HepG2 (cell line): ENCODE measurements around the gene EZH1. TPM values are rescaled to one million over a fixed set of nuclear protein-coding genes. Genes with fewer than 3 reads are reported as not detected.

Source experiments
- ATAC-seq: fragments of 200-7000 bp; cut with Tn5 transposase; 3 replicates; pipeline ENCODE4 v1.9.1; 2020; ENCODE audit warnings: mild to moderate bottlenecking, moderate library complexity
- BruUV-seq: library from RNA; stranded (reverse); fragments of 400-500 nt; replicated peaks from 2 replicates; lab custom pipeline; 2021; lab: Mats Ljungman, UMichigan
- CTCF ChIA-PET: fragments of 300-600 bp; formaldehyde crosslinking; extraction: SDS; loops from one replicate; lab custom pipeline; 2021; ENCODE audit warnings: low total read pairs, inconsistent platforms, low intra/inter-chr PET ratio; lab: Yijun Ruan, JAX
- POLR2A ChIA-PET: fragments of 350-600 bp; sonication (Branson Sonifier 250); formaldehyde crosslinking; loops from one replicate; lab custom pipeline; 2020; ENCODE audit warnings: antibody characterized with exemption, inconsistent platforms; lab: Yijun Ruan, JAX
- DNase-seq: peaks from one replicate; pipeline ENCODE4 v3.0.0-alpha.2; 2015; ENCODE audit warnings: low spot score
- FAIRE-seq: peaks from 3 replicates; lab custom pipeline; 2011; peaks lifted over from hg19 to GRCh38; lab: Jason Lieb, UNC
- H2AFZ ChIP-seq: one replicate; pipeline ENCODE4 v1.6.1; 2011; ENCODE audit warnings: low read length, inconsistent platforms
- H3K27ac ChIP-seq: fragments of 300-600 bp; 3 replicates; pipeline ENCODE4 v1.8.0; 2011; ENCODE audit warnings: mixed run types, mild to moderate bottlenecking, mixed read lengths, low read length, inconsistent platforms; ENCODE audit not compliant: insufficient read depth; ENCODE audit errors: extremely low read length
- H3K27me3 ChIP-seq, 2 experiments: fragments of 200-600 bp in 1 of 2; 2 replicates in 1 of 2; 3 replicates in 1 of 2; pipeline versions ENCODE4 v1.6.0 to v1.8.0; 2011; ENCODE audit warnings: low read length in 2 of 2, mild to moderate bottlenecking in 2 of 2, moderate library complexity in 2 of 2, inconsistent platforms in 1 of 2; ENCODE audit not compliant: insufficient read depth in 2 of 2, control insufficient read depth in 1 of 2
- H3K36me3 ChIP-seq, 2 experiments: fragments of 200-600 bp in 1 of 2; replicated peaks in 1 of 2; 2 replicates in 1 of 2; 3 replicates in 1 of 2; pipeline versions ENCODE4 v1.5.1 to v1.8.0; 2011; ENCODE audit warnings: low read length in 2 of 2, inconsistent platforms in 1 of 2; ENCODE audit not compliant: insufficient read depth in 2 of 2, control insufficient read depth in 1 of 2
- H3K4me1 ChIP-seq: 2 replicates; pipeline ENCODE4 v1.5.1; 2012; ENCODE audit warnings: low read length, inconsistent platforms; ENCODE audit not compliant: insufficient read depth
- H3K4me2 ChIP-seq: 2 replicates; pipeline ENCODE4 v1.6.0; 2011; ENCODE audit warnings: low read depth, low read length, inconsistent platforms
- H3K4me3 ChIP-seq, 3 experiments: fragments of 200-600 bp in 1 of 3; sonication (generic), shearing (Covaris generic) in 1 of 3; replicated peaks in 1 of 3; 2 replicates each; pipeline ENCODE4 v1.5.1; 2011 to 2016; ENCODE audit warnings: low read length in 3 of 3, inconsistent platforms in 2 of 3, low read depth in 2 of 3, mild to moderate bottlenecking in 2 of 3, control low read depth in 1 of 3, mixed read lengths in 1 of 3; ENCODE audit not compliant: insufficient read depth in 1 of 3
- H3K79me2 ChIP-seq: one replicate; pipeline ENCODE4 v1.6.1; 2011; ENCODE audit warnings: low read length, inconsistent platforms; ENCODE audit not compliant: insufficient read depth
- H3K9ac ChIP-seq: 2 replicates; pipeline ENCODE4 v1.6.0; 2011; ENCODE audit warnings: mild to moderate bottlenecking, low read depth, low read length, inconsistent platforms; ENCODE audit not compliant: insufficient read depth
- H3K9me3 ChIP-seq: 2 replicates; pipeline ENCODE4 v1.5.1; 2012; ENCODE audit warnings: mild to moderate bottlenecking, low read length
- H4K20me1 ChIP-seq: 2 replicates; pipeline ENCODE4 v1.6.0; 2011; ENCODE audit warnings: inconsistent platforms, mild to moderate bottlenecking, low read length, moderate library complexity; ENCODE audit not compliant: insufficient read depth
- BRD4 ChIP-seq: sonication (generic); formaldehyde crosslinking; IDR thresholded peaks from 2 replicates; pipeline ENCODE4 v1.4.0; 2020; ENCODE audit warnings: missing genetic modification reagents
- CEBPB ChIP-seq: IDR thresholded peaks from 2 replicates; pipeline ENCODE4 v1.6.1; 2011; ENCODE audit warnings: low read depth, low read length, improper control_type of control experiment, borderline replicate concordance
- DMAP1 ChIP-seq: IDR thresholded peaks from 2 replicates; pipeline ENCODE4 v1.6.1; 2016
- HOXA3 ChIP-seq: sonication (generic); formaldehyde crosslinking; IDR thresholded peaks from 2 replicates; pipeline ENCODE4 v1.5.0; 2020; ENCODE audit warnings: missing genetic modification reagents
- JUND ChIP-seq: sonication (generic); formaldehyde crosslinking; IDR thresholded peaks from 2 replicates; pipeline ENCODE4 v1.8.0; 2022; ENCODE audit warnings: mild to moderate bottlenecking, missing genetic modification reagents
- MED1 ChIP-seq: sonication (generic); formaldehyde crosslinking; IDR thresholded peaks from 2 replicates; pipeline ENCODE4 v1.4.0; 2020; ENCODE audit warnings: missing genetic modification reagents
- NFKBIZ ChIP-seq: IDR thresholded peaks from 2 replicates; pipeline ENCODE4 v1.6.1; 2018; ENCODE audit warnings: missing genetic modification reagents, missing compliant biosample characterization
- NR2F6 ChIP-seq, 2 experiments: IDR thresholded peaks; 2 replicates each; pipeline ENCODE4 v1.6.1; 2016; ENCODE audit warnings: antibody characterized with exemption in 1 of 2, mild to moderate bottlenecking in 1 of 2
- PITX1 ChIP-seq: sonication (generic); formaldehyde crosslinking; IDR thresholded peaks from 2 replicates; pipeline ENCODE4 v1.5.1; 2020; ENCODE audit warnings: mild to moderate bottlenecking, missing genetic modification reagents
- RARA ChIP-seq: IDR thresholded peaks from 2 replicates; pipeline ENCODE4 v1.6.1; 2016; ENCODE audit warnings: missing genetic modification reagents, missing compliant biosample characterization
- SAP130 ChIP-seq: IDR thresholded peaks from 2 replicates; pipeline ENCODE4 v1.6.1; 2016; ENCODE audit warnings: low read depth
- SP5 ChIP-seq: IDR thresholded peaks from 2 replicates; pipeline ENCODE4 v1.6.1; 2016; ENCODE audit warnings: low read depth, borderline replicate concordance
- TIGD3 ChIP-seq: sonication (generic); formaldehyde crosslinking; IDR thresholded peaks from 2 replicates; pipeline ENCODE4 v1.5.1; 2020; ENCODE audit warnings: mild to moderate bottlenecking, missing genetic modification reagents, borderline replicate concordance
- WIZ ChIP-seq: sonication (generic); formaldehyde crosslinking; IDR thresholded peaks from 2 replicates; pipeline ENCODE4 v1.5.1; 2020; ENCODE audit warnings: mild to moderate bottlenecking, missing genetic modification reagents
- ZFP90 ChIP-seq: sonication (generic); formaldehyde crosslinking; IDR thresholded peaks from 2 replicates; pipeline ENCODE4 v1.8.0; 2022; ENCODE audit warnings: missing genetic modification reagents, mild to moderate bottlenecking, inconsistent platforms, borderline replicate concordance
- ZKSCAN8 ChIP-seq: IDR thresholded peaks from 2 replicates; pipeline ENCODE4 v1.6.1; 2016; ENCODE audit warnings: borderline replicate concordance, missing genetic modification reagents, missing compliant biosample characterization
- ZMYM4 ChIP-seq: sonication (generic); formaldehyde crosslinking; IDR thresholded peaks from 2 replicates; pipeline ENCODE4 v1.8.1; 2023; ENCODE audit warnings: mild to moderate bottlenecking, missing genetic modification reagents
- ZNF292 ChIP-seq: sonication (generic); formaldehyde crosslinking; IDR thresholded peaks from 2 replicates; pipeline ENCODE4 v1.8.1; 2022; ENCODE audit warnings: mild to moderate bottlenecking, low read depth, missing genetic modification reagents, borderline replicate concordance
- ZNF644 ChIP-seq: IDR thresholded peaks from 2 replicates; pipeline ENCODE4 v1.6.1; 2016; ENCODE audit warnings: low read depth
- ZNF672 ChIP-seq: sonication (generic); formaldehyde crosslinking; IDR thresholded peaks from 2 replicates; pipeline ENCODE4 v1.8.1; 2022; ENCODE audit warnings: missing genetic modification reagents
- ZNF746 ChIP-seq: sonication (generic); formaldehyde crosslinking; IDR thresholded peaks from 2 replicates; pipeline ENCODE4 v1.8.0; 2022; ENCODE audit warnings: mild to moderate bottlenecking, missing genetic modification reagents
- WGBS: methylation state at CpG from one replicate; pipeline ENCODE4 v1.1.6; 2017; ENCODE audit warnings: low lambda C conversion rate; 5-methylcytosine and 5-hydroxymethylcytosine counted together
- in situ Hi-C: cut with HindIII; loops from 2 replicates; pipeline ENCODE4 v1.10.0; 2017; ENCODE audit warnings: low pct_unique_long_range_greater_than_20kb; ENCODE audit not compliant: extremely low pct_ligation_motif_present
- intact Hi-C: fragments of 100-400 bp; cut with micrococcal nuclease; formaldehyde crosslinking; loops from one replicate; pipeline ENCODE4 v1.10.0; 2022; ENCODE audit not compliant: unreplicated experiment
- polyA plus RNA-seq, 8 experiments: library from polyadenylated mRNA; depleted of rRNA in 3 of 8; stranded (reverse) in 7 of 8; unstranded in 1 of 8; fragments of >200 nt; fragmentation: Illumina TruSeq in 4 of 8; extraction: Trizol in 4 of 8; gene quantifications; 2 replicates each; pipeline versions ENCODE4 v1.2.1 to v1.2.3, GENCODE V29; 2011 to 2016; ENCODE audit warnings: low read depth in 4 of 8, missing spikeins in 1 of 8, mixed read lengths in 1 of 8; ENCODE audit not compliant: insufficient read depth in 1 of 8
- total RNA-seq, 5 experiments: library from RNA; depleted of rRNA; stranded (reverse); fragments of >200 nt; fragmentation: Illumina TruSeq; extraction: Trizol; gene quantifications; 2 replicates each; pipeline ENCODE4 v1.2.3, GENCODE V29; 2016; ENCODE audit warnings: low read depth in 1 of 5
- TF ChIP-seq, protein P1 (sequence below): sonication (generic); formaldehyde crosslinking; IDR thresholded peaks from 2 replicates; pipeline ENCODE4 v1.4.0; 2020; ENCODE audit warnings: missing genetic modification reagents, mild to moderate bottlenecking, borderline replicate concordance
- TF ChIP-seq, protein P2 (sequence below): sonication (generic); formaldehyde crosslinking; IDR thresholded peaks from 2 replicates; pipeline ENCODE4 v1.4.0; 2020; ENCODE audit warnings: missing genetic modification reagents

EZH1 gene
- total and polyA plus RNA-seq, 2 of the 13 experiments (the other 11 are each of a cell fraction or from before 2014, with no cell fraction given) = 11.6 to 24.0 TPM

DNA sequence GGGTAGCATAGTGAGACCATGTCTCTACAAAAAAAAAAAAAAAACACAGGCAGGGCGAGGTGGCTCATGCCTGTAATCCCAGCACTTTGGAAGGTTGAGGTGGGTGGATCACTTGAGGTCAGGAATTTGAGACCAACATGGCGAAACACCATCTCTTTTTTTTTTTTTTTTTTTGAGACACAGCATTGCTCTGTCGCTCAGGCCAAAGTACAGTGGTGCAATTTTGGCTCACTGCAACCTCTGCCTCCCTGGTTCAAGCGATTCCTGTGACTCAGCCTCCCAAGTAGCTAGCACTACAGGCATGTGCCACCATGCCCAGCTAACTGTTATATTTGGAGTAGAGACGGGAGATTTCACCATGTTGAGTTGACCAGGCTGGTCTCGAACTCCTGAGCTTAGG lies 21.3 kb upstream of the EZH1 start:
- Histone ChIP-seq H3K27ac (peak overlapping the region; percentile 37), H3K4me2 (0 out of 2 replicates have a peak overlapping the region, but pooled peaks have one; percentile 18), H4K20me1 (no peaks in the 10 kb centered on the region), H3K4me3 (no peak overlapping the region), H2AFZ (no peak overlapping the region), H3K4me1 (peaks cover 55% of the 10 kb centered on the region), H3K9ac (no peak overlapping the region; the same call in 1 of the 2 replicates), H3K27me3 (peaks cover 0 to 12% of the 10 kb centered on the region in 2 experiments; a peak in 2 of 5 replicates), H3K9me3 (no peaks in the 10 kb centered on the region), H3K36me3 (no peaks in the 10 kb centered on the region), H3K79me2 (no peaks in the 10 kb centered on the region)
- intact Hi-C loops (no loop called here), in situ Hi-C loops (no loop called here)
- BruUV-seq = no TSS peak
- ChIA-PET CTCF (no interaction called here), POLR2A (interaction anchor here (0.7 to 1.9 kb wide), 7 partner anchors 11 to 201 kb away, joined by 3 to 21 read pairs (median 6); partner anchors contain the start of genes COA3, EZH1 and WNK4)
- FAIRE-seq (peak; percentile 88), ATAC-seq (peak; percentile 57), DNase-seq (peak; percentile 81)
- WGBS = 28% methylated on average over 6 of the region's 6 CpGs
- no peak for TF ChIP-seq ZKSCAN8 (CRISPR knock-in tag)
- TF ChIP-seq, protein P1, sequence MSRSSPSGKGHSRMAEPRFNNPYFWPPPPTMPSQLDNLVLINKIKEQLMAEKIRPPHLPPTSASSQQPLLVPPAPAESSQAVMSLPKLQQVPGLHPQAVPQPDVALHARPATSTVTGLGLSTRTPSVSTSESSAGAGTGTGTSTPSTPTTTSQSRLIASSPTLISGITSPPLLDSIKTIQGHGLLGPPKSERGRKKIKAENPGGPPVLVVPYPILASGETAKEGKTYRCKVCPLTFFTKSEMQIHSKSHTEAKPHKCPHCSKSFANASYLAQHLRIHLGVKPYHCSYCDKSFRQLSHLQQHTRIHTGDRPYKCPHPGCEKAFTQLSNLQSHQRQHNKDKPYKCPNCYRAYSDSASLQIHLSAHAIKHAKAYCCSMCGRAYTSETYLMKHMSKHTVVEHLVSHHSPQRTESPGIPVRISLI = peak; percentile 98
- TF ChIP-seq ZFP90 = no peak
- 0 out of 2 replicates have a peak, but pooled peaks have one; percentile 12 for TF ChIP-seq JUND
- TF ChIP-seq CEBPB = peak; percentile 71; the same call in 1 of the 2 replicates
- peak; percentile 54; the same call in 1 of the 2 replicates for TF ChIP-seq NR2F6 (IDR thresholded peaks at IDR 0.05)
- no peak for TF ChIP-seq NR2F6 (CRISPR knock-in tag; IDR thresholded peaks at IDR 0.05)
- no peak for TF ChIP-seq ZNF672 (CRISPR knock-in tag)
- peak; percentile 38; the same call in 1 of the 2 replicates for TF ChIP-seq NFKBIZ
- 0 out of 2 replicates have a peak, but pooled peaks have one; percentile 10 for TF ChIP-seq RARA (CRISPR knock-in tag)
- peak; percentile 49; the same call in 1 of the 2 replicates for TF ChIP-seq HOXA3 (CRISPR knock-in tag)
- peak; percentile 28; the same call in 1 of the 2 replicates for TF ChIP-seq ZNF292
- 0 out of 2 replicates have a peak, but pooled peaks have one; percentile 37 for TF ChIP-seq SAP130 (CRISPR knock-in tag)
- 0 out of 2 replicates have a peak, but pooled peaks have one; percentile 10 for TF ChIP-seq ZNF644 (CRISPR knock-in tag)
- no peak for TF ChIP-seq ZNF746 (CRISPR knock-in tag)
- TF ChIP-seq BRD4 = no peak
- TF ChIP-seq MED1 (CRISPR knock-in tag) = 0 out of 2 replicates have a peak, but pooled peaks have one; percentile 34
- TF ChIP-seq, protein P2, sequence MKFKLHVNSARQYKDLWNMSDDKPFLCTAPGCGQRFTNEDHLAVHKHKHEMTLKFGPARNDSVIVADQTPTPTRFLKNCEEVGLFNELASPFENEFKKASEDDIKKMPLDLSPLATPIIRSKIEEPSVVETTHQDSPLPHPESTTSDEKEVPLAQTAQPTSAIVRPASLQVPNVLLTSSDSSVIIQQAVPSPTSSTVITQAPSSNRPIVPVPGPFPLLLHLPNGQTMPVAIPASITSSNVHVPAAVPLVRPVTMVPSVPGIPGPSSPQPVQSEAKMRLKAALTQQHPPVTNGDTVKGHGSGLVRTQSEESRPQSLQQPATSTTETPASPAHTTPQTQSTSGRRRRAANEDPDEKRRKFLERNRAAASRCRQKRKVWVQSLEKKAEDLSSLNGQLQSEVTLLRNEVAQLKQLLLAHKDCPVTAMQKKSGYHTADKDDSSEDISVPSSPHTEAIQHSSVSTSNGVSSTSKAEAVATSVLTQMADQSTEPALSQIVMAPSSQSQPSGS (CRISPR knock-in tag) = 0 out of 2 replicates have a peak, but pooled peaks have one; percentile 26
- TF ChIP-seq SP5 = no peak
- 0 out of 2 replicates have a peak, but pooled peaks have one; percentile 19 for TF ChIP-seq WIZ (CRISPR knock-in tag)
- TF ChIP-seq PITX1 (CRISPR knock-in tag) = 0 out of 2 replicates have a peak, but pooled peaks have one; percentile 21
- 0 out of 2 replicates have a peak, but pooled peaks have one; percentile 32 for TF ChIP-seq DMAP1 (CRISPR knock-in tag)
- no peak; the same call in 1 of the 2 replicates for TF ChIP-seq ZMYM4 (CRISPR knock-in tag)
- no peak for TF ChIP-seq TIGD3 (CRISPR knock-in tag)
